ENCODE results near the gene EFL1.

DNA sequence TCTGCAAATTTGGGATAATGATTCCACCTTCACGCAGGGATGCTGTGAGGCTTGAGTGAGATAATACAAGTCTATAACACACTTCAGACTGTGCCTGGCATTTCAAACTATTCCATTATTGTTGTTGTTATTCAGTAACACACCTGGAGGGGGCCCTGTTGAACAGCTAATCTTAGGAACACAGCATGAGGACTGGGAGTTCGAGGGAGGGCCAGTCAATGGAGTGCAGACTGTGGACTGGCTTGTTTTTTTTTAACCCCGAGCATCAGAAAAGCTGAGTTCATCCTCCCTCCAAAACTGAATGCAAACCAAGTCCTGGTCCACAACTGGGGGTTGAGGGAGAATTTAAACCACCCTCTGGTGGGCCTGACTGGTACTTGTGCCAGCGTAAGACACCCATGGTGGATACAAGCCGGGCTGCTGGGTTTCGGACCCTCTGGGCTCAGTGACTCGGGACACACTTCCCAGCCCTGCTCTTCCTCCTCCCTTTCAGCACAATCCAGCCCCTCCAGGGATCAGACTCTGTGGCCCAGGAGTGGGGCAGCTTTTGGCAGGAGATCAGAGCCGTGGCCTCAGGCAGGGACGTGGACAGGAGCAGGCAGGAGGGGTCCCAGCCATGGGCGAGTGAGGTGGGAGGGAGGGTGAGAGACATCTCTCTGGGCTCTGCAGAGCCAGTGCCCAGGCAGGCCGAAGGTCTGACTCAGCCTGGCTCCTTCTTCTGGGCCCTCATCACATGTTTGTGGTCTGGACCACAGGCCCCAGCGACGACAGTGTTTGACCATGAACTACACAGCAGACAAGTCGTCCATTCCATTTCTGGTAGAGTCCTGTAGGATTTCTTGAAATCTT, 180.4 kb downstream of the EFL1 start:
- TF ChIP-seq CBX5 (IDR thresholded peaks at IDR 0.05; ENCODE audit: low read depth, low read length) (no peak), POLR2A (IDR thresholded peaks at IDR 0.05; ENCODE audit: control extremely low read depth in 1 of 2, low read depth in 2 of 2, low read length in 2 of 2) (no peak), EZH2 (IDR thresholded peaks at IDR 0.05; ENCODE audit: low read depth, low read length, severe bottlenecking) (no peak), POLR2AphosphoS5 (IDR thresholded peaks at IDR 0.05; ENCODE audit: low read depth, low read length) (no peak), ZNF274 (IDR thresholded peaks at IDR 0.05; ENCODE audit: borderline replicate concordance, extremely low read depth, low read length) (no peak)
- TF ChIP-seq, protein P1, sequence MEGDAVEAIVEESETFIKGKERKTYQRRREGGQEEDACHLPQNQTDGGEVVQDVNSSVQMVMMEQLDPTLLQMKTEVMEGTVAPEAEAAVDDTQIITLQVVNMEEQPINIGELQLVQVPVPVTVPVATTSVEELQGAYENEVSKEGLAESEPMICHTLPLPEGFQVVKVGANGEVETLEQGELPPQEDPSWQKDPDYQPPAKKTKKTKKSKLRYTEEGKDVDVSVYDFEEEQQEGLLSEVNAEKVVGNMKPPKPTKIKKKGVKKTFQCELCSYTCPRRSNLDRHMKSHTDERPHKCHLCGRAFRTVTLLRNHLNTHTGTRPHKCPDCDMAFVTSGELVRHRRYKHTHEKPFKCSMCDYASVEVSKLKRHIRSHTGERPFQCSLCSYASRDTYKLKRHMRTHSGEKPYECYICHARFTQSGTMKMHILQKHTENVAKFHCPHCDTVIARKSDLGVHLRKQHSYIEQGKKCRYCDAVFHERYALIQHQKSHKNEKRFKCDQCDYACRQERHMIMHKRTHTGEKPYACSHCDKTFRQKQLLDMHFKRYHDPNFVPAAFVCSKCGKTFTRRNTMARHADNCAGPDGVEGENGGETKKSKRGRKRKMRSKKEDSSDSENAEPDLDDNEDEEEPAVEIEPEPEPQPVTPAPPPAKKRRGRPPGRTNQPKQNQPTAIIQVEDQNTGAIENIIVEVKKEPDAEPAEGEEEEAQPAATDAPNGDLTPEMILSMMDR (IDR thresholded peaks at IDR 0.05; ENCODE audit: control extremely low read depth in 1 of 3, insufficient read depth in 1 of 3, low read depth in 1 of 3, low read length in 3 of 3) = peak in 2 of 3 experiments; percentile 66 to 74; a peak in 3 of 4 replicates
